Measurements from ENCODE around the gene NDUFAF8.

DNA sequence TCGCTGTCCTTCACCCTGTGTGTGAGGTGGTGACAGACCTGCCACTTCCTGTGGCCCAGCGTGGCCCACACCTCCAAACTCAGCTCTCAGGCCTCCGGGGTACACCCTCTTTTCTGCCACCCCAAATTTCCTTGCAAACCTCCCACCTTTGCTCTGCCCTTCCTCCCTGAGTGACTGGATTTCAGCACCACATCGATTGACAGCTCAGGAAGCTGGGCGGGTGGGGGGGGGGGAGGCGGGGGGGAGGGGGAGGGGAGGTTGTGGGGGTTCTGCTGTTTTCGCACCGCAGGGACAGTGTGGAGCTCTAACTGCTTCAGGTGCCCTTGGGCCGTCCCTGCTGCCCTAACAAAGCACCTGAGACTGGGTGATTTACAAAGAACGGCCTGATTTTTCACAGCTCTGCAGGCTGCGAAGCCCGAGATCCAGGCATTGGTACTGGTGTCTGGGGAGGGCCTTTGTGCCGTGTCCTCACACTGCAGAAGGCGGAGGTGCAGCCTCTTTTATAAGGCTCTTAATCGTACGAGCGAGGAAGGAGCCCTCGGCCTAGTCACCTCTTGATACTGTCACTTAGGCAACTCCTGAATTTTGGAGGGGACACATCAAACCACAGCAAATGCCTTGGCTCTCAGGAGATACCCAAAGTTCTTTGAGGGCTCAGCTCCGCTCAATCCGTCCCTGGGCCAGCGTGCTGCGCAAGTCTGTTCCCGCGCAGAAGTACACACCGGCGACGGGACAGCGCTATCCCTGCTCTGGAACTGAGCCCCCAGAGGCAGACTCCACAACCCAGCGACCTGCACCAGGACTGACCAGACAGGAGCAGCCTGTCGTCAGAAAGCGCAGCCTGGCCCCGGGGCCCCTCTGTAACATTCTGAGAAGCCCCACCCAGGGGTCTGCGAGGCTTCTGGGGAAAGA lies 3.6 kb downstream of the NDUFAF8 start:
- no peak for TF ChIP-seq ZFP30 (CRISPR knock-in tag; IDR thresholded peaks at IDR 0.05)
- TF ChIP-seq, protein P1, sequence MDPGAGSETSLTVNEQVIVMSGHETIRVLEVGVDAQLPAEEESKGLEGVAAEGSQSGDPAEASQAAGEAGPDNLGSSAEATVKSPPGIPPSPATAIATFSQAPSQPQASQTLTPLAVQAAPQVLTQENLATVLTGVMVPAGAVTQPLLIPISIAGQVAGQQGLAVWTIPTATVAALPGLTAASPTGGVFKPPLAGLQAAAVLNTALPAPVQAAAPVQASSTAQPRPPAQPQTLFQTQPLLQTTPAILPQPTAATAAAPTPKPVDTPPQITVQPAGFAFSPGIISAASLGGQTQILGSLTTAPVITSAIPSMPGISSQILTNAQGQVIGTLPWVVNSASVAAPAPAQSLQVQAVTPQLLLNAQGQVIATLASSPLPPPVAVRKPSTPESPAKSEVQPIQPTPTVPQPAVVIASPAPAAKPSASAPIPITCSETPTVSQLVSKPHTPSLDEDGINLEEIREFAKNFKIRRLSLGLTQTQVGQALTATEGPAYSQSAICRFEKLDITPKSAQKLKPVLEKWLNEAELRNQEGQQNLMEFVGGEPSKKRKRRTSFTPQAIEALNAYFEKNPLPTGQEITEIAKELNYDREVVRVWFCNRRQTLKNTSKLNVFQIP (CRISPR knock-in tag; IDR thresholded peaks at IDR 0.05; ENCODE audit: borderline replicate concordance, low read depth) = no peak
- no peak for TF ChIP-seq ZNF70 (CRISPR knock-in tag; IDR thresholded peaks at IDR 0.05)
- no peak for TF ChIP-seq CSDC2 (CRISPR knock-in tag; IDR thresholded peaks at IDR 0.05)

All from SK-N-SH treated with all-trans-retinoic acid at 6 μM for 48 hours (cell line).